Urinary bladder (tissue), 4 donors: ENCODE measurements around the gene ADM. TPM values are rescaled to one million over a fixed set of nuclear protein-coding genes. Genes with fewer than 3 reads are reported as not detected.
A peak's percentile ranks its signal among the peaks of the same experiment; 100 is the strongest.

Source experiments
- DNase-seq: peaks from one replicate; pipeline ENCODE4 v3.0.0-alpha.2; 2015; ENCODE audit errors: extremely low spot score
- H3K27ac ChIP-seq: one replicate; pipeline ENCODE4 v1.5.1; 2013; ENCODE audit warnings: low read depth, mild to moderate bottlenecking, moderate library complexity
- H3K36me3 ChIP-seq: one replicate; pipeline ENCODE4 v1.6.1; 2013; ENCODE audit warnings: mild to moderate bottlenecking, moderate library complexity; ENCODE audit not compliant: insufficient read depth
- H3K4me1 ChIP-seq: one replicate; pipeline ENCODE4 v1.6.1; 2013; ENCODE audit warnings: mild to moderate bottlenecking, moderate library complexity; ENCODE audit not compliant: insufficient read depth
- H3K4me3 ChIP-seq: one replicate; pipeline ENCODE4 v1.5.1; 2013; ENCODE audit warnings: low read depth, low read length
- WGBS: extraction: QIAGEN DNeasy Blood & Tissue Kit; methylation state at CpG from one replicate; pipeline ENCODE4 v1.1.7; 2013; 5-methylcytosine and 5-hydroxymethylcytosine counted together
- polyA plus RNA-seq: library from polyadenylated mRNA; stranded (reverse); fragments of 200-250 nt; gene quantifications from one replicate; pipeline ENCODE4 v1.2.3, GENCODE V29; 2013
- total RNA-seq: library from RNA; depleted of rRNA; stranded (reverse); fragments of >200 nt; gene quantifications from one replicate; pipeline ENCODE4 v1.2.3, GENCODE V29; 2014
- donor health status: healthy with polysubstance abuse.
- donor health status: healthy.

The ADM gene
- total and polyA plus RNA-seq, 2 donors: 28.2 to 47.2 TPM

DNA sequence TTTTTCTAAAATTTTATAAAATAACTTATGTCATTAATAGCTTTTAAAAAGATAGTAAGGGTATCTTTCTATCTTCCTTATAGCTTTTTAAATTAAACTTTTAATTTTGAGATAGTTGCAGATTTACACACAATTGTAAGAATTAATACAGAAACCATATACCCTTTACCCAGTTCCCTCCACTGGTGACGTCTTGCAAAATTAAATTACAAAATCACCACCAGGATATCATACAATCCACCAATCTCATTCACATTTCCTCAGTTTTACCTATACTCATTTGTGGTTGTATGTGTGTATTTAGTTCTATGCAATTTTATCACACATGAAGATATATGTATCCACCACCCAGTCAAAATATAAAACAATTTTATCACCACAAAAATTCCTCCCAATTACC lies 20.9 kb upstream of the ADM start:
- H3K27ac ChIP-seq: no peak overlapping the region
- no peak overlapping the region for H3K4me3 ChIP-seq
- DNase-seq: no peak
- H3K4me1 ChIP-seq: peaks cover 1% of the 10 kb centered on the region
- WGBS: 83% methylated on average over 1 of the region's 1 CpG
- no peaks in the 10 kb centered on the region for H3K36me3 ChIP-seq

DNA sequence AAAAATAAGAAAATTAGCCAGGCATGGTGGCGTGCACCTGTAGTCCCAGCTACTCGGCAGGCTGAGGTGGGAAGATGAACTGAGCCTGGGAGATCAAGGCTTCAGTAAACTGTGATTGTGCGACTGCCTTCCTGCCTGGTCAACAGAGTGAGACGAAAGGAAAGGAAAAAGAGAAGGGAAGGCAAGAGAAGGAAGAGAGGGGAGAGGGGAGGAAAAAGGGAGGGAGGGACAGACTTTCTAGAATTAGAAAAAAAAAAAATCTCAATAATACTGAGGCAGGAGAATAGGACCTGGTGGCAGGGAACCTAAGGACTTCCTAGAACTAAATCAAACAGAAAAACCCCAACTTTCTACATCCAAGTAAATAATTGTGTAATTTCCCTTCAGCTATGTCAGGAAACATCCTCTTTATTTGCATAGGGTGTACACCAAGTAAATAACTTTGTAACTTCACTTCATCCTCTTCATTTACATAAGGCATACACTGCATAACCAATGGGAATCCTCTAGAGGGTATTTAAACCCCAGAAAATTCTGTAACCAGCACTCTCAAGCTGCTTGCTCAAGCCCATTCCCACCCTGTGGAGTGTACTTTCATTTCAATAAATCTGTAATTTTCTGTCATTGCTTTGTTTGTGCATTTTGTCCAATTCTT lies 19.6 kb upstream of the ADM start:
- no peak overlapping the region for H3K4me3 ChIP-seq
- no peak overlapping the region for H3K27ac ChIP-seq
- no peaks in the 10 kb centered on the region for H3K36me3 ChIP-seq
- no peak for DNase-seq
- WGBS: 87% methylated on average over 4 of the region's 4 CpGs
- H3K4me1 ChIP-seq: peaks cover 1% of the 10 kb centered on the region

DNA sequence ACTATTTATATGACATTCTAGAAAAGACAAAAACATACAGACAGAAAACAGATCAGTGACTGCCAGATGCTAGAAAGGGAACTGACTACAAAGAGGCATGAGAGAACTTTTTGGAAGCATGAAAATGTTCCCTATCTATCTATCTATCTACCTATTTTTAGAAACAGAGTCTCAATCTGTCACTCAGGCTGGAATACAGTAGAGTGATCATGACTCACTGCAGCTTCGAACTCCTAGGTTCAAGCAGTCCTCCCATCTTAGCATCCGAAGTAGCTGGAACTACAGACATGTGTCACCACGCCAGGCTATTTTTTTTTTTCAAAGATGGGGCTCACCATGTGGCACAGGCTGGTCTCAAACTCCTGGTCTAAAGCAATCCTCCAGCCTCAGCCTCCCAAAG lies 17.7 kb upstream of the ADM start:
- Histone ChIP-seq H3K27ac (no peak overlapping the region), H3K4me1 (no peaks in the 10 kb centered on the region), H3K4me3 (no peak overlapping the region), H3K36me3 (no peaks in the 10 kb centered on the region)
- DNase-seq: no peak
- WGBS: 86% methylated on average over 3 of the region's 3 CpGs

DNA sequence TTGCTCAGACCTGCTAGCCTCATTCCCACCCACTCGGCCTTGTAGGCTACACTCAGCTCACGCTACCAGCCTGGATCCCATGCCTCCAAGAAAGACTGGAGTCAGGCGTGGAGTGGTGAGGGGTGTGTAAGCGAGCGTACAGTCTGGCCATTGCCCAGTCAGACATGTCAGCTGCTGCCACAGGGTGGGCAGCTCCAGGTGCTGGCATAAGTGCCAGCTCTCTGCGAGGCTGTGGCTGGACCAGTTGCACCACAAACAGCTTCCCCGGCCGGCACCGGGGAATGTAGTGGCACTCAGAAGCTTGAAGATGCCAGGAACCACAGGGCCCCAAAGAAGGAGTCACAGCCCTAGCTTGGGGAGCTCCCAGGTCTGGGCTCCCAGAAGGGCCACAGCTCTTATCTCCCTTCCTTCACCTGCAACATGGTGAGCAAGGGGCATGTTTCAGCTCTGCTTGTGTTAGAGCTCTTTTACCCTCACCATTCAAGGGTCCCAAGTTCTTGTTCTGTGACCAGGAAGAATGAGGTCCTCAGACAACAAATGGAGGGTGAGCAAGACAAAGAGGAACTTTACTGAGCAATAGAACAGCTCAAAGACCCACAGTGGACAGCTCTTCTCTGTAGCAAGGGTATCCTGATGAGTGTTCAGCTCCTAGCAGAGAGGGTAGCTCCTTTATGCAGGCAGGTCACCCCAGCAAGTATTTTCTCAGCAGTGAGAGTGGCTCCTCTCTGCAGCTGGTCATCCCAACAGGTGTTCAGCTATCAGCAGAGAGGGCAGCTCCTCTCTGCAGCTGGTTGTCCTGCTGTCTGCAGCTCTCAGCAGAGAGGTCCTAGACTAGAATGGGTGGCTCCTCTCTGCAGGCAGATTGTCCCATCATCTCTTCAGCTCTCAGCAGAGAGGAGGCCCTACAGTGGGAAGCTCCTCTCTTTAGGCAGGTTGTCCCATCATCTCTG lies 16.8 kb upstream of the ADM start:
- 91% methylated on average over 9 of the region's 9 CpGs for WGBS
- Histone ChIP-seq H3K36me3 (no peaks in the 10 kb centered on the region), H3K4me3 (no peak overlapping the region), H3K27ac (no peak overlapping the region), H3K4me1 (no peaks in the 10 kb centered on the region)
- no peak for DNase-seq

DNA sequence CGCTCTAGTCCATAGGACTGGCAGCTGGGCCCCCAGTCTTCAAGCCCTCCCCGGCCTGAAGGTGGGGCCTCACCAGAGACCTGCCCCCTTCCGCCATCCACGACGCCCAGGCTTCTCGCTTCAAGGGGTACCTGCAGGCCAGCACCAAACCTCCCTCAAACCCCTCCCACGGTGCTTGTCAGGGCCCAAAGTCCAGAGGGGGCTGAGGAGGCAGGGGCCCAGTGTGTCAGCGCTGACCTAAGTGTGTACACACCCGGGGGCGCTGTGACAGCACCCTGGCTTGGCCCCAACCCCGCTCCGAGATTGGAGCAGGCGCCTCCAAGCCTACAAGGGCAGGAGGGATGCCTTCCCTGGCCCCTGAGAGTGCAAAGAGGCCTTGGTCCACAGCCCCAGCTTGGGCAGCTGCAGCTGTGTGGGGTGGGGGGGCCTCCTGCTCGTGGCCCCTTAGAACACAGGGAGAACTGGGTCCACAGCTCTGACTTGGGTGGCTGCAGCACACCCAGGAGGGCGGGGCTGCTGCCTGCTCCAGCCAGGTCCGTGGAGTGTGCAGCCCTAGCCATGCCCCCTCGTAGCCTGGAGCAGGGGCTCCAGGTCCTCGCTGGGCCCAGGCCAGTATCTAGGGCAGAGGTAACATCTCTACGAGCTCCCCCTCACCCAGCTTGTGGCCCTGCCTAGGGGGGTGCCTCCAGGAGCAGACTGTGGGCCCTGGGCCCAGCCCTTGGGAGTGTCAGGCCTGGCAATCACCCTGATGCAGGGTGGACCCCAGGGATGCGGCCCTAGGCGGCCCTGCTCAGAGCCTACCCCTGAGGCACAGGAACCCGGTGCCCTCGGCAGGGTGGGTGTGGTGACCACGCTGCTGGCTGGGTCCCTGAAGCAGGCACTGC lies 15.8 kb upstream of the ADM start:
- WGBS: 86% methylated on average over 24 of the region's 24 CpGs

DNA sequence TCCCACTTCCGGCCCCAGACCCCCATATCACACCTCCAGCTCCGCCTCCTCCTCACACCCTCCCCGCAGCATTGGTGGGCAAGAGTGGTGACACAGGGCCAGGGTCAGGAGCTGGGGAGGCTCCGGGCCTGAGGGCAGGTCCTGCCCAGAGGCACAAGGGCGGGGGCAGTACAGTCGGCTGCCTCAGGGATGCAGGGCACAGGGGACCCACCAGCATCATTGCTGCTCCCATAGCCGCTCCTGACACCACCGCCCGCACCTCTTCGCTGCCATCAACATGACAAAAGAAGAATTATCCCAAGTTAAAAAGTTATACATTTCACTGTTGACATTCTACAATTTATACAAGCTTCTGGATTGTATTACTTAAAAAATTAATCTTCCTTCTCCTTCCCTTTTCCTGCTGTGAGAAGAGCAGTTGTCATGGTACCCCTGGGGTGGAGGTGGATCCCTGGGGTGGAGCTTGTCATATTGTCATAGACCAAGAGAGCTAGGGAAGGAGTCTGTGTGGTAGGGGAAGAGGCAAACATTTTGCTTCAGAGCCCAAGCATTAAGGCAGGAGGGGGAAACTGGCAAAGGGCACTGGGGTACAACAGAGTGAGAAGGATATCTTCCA lies 15.0 kb upstream of the ADM start:
- Histone ChIP-seq H3K36me3 (no peaks in the 10 kb centered on the region), H3K4me1 (no peaks in the 10 kb centered on the region), H3K4me3 (no peak overlapping the region), H3K27ac (no peak overlapping the region)
- 91% methylated on average over 10 of the region's 10 CpGs for WGBS
- DNase-seq: no peak

More for the DNA sequence above, 15.8 kb upstream of the ADM start:
- H3K4me1 ChIP-seq: no peaks in the 10 kb centered on the region
- H3K4me3 ChIP-seq: no peak overlapping the region
- no peaks in the 10 kb centered on the region for H3K36me3 ChIP-seq
- H3K27ac ChIP-seq: no peak overlapping the region
- no peak for DNase-seq

DNA sequence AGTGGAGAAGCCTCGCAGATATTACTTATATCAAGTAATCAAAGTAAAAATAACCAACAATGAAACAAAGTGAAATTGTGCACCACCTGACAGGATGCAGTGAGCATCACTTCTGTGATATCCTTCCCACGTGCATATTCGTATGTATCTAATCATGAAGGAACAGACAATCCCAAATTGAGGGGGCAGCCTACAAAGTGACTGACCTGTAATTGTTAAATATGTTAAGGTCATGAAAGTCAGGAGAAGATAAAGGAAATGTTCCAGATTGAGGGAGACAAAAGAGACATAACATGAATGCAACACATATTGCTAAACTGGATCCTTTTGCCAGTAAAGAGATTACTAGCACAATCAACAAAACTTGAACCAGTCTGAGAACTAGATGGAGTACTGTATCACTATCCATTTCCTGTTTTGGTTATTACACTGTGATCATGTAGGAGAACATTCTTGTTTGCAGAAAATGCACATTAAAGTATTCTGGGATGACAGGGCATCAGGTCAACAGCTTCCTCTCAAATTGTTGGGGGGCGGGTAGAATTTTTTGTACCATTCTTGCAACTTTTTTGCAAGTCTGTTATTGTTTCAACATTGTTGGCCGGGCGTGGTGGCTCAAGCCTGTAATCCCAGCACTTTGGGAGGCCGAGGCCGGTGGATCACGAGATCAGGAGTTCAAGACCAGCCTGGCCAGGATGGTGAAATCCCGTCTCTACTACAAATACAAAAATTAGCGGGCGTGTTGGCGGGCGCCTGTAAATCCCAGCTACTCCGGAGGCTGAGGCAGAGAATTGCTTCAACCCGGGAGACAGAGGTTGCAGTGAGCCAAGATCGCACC lies 12.9 kb upstream of the ADM start:
- Histone ChIP-seq H3K36me3 (no peaks in the 10 kb centered on the region), H3K4me1 (no peaks in the 10 kb centered on the region), H3K4me3 (no peak overlapping the region), H3K27ac (no peak overlapping the region)
- 83% methylated on average over 17 of the region's 17 CpGs for WGBS
- no peak for DNase-seq

DNA sequence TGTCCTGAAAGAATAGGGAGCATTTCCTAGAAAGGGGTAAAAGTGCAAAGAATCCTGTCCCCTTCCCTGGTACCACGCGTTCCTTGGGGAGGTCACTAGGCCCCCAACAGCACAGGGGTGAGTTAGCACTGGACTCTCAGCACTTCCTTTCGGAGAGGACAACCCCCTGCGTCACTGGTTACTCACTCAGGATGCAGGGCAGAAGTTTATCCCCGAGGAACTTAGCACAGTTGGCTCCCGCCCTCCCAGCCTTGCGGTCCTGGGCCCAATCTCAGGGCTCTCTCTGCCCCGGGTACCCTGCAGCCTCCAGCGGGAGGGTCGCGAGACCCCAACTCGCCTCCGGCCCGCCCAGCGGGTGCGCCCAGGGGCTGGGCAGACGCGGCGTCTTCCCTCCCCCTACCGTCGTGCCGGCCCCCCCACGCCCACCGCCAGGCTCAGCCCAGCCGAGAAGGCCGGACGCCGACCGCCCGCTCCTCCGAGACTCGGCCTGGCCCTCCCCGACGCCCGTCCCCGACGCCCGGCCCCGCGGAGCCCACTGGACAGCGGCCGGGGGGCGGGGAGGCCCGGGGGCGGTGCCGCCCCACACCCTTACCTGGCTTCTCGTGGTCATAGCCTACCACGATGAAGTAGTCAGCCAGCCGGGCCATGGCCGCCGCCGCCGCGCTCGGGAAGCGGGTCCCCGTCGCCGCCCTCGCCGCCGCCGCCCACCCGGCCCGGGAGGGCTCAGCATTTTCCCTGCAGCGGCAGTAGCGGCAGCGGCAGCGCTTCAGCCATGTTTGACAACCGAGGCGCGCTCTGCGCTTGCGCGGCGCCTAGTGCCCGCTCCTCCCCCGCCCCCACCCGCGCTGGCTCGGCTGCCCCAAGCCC lies 11.2 kb upstream of the ADM start, which contains the start of gene SBF2:
Gene SBF2 (minus strand): TSS at position 797 of the 867 bp plus-strand sequence. CDS start 150 bp downstream, at position 647.
- H3K4me1 ChIP-seq: no peaks in the 10 kb centered on the region
- H3K27ac ChIP-seq: peak within 1 kb of the TSS; percentile 95
- WGBS: under 1% methylated on average over 81 of the region's 81 CpGs
- H3K36me3 ChIP-seq: no peaks in the 10 kb centered on the region
- DNase-seq: no peak
- H3K4me3 ChIP-seq: peak within 1 kb of the TSS; percentile 93

DNA sequence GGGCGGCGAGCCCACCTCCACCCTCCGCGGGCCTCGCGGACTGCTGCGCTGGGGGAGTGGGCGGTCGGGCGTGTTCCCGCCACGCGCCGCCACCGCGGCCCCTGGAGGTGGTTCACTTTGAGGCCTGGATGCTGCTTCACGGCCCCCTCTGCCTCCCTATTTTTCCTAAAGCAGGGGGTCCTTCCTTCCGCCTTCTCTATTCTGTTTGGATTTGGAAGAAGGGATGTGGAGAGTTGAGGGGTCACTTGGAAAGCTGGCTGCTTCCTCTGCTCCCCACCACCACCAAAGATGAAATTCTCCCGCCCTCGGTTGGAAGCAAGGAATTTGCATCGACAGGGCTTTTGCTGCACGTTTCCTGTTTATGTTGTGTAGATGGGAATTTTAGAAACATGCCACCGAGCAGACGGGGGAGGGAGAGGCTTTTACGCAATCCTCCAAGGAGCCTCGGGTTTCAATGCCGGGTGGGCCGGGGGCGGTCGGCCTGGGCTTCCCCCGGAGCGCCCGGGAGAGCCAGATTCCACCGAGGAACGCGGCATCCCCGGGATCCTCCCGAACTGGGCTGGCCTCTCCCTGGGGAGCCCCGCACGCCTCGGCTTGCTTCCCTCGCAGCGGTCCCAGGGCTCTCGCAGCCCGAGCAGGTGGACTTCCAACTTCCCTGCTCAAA lies 10.5 kb upstream of the ADM start:
- no peaks in the 10 kb centered on the region for H3K4me1 ChIP-seq
- no peaks in the 10 kb centered on the region for H3K36me3 ChIP-seq
- no peak for DNase-seq
- under 1% methylated on average over 45 of the region's 45 CpGs for WGBS
- peak overlapping the region; percentile 95 for H3K27ac ChIP-seq
- peak overlapping the region; percentile 93 for H3K4me3 ChIP-seq

DNA sequence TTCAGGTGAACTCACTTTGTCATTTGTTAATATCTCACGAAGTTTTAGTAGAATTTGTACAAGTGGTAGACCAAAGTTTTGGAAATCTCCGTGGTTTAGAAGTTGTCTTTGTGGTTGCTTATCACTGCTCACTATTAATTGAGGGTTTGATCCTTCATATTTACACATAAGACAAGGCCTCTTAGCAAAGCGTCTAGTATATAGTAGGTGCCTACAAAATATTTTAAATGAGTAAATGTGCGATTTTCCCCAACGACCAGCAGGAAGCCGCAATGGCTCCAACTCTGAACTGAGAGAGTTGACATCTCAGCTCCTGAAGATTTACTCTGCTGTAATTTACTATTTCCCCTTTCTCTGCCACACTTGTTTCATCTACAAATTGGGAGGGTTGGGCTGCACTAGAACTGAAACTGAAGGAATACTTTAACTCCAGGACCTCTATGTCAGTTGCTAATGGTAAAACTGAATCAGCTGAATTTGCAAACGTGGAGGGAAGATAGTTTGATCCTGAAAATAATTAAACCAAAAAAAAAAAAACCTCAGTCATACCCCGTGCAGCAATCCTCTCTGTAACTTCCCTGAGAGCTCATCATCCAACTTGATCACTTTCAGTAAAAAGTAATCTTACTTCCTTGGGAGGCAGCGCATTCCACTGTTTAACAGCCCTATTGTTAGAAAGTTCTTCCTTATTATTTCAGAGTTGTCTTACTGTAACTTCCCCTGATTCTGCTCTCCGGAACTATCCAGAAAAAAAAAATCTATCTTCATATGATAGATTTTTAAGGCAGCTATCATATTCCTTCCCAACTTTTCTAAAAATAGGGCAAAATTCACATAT lies 9.6 kb upstream of the ADM start:
- H3K4me3 ChIP-seq: peak overlapping the region; percentile 93
- no peaks in the 10 kb centered on the region for H3K36me3 ChIP-seq
- H3K27ac ChIP-seq: no peak overlapping the region
- 61% methylated on average over 10 of the region's 10 CpGs for WGBS
- H3K4me1 ChIP-seq: no peaks in the 10 kb centered on the region
- no peak for DNase-seq

DNA sequence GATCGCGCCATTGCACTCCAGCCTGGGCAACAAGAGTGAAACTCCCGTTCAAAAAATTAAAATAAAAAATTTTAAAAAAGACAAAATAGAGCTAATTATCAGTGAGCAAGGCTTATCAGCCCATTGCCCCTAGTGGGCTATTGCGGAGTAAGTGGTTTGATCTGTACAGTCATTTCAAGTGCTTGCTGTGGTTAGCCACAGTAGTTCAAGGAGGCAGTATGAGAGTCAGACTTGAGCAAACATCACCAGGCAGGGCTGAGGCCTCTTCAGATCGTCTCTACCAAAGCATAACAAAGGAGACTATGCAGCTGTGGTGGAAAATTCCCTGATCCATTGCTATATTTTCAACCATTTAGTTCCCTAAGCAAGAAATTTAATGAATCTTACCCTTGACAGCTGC lies 6.5 kb upstream of the ADM start:
- H3K4me3 ChIP-seq: no peak overlapping the region
- WGBS: 86% methylated on average over 5 of the region's 5 CpGs
- H3K4me1 ChIP-seq: no peaks in the 10 kb centered on the region
- H3K36me3 ChIP-seq: no peaks in the 10 kb centered on the region
- no peak for DNase-seq
- no peak overlapping the region for H3K27ac ChIP-seq
